ENCODE results near the gene KLHL25.

KLHL25 gene

DNA sequence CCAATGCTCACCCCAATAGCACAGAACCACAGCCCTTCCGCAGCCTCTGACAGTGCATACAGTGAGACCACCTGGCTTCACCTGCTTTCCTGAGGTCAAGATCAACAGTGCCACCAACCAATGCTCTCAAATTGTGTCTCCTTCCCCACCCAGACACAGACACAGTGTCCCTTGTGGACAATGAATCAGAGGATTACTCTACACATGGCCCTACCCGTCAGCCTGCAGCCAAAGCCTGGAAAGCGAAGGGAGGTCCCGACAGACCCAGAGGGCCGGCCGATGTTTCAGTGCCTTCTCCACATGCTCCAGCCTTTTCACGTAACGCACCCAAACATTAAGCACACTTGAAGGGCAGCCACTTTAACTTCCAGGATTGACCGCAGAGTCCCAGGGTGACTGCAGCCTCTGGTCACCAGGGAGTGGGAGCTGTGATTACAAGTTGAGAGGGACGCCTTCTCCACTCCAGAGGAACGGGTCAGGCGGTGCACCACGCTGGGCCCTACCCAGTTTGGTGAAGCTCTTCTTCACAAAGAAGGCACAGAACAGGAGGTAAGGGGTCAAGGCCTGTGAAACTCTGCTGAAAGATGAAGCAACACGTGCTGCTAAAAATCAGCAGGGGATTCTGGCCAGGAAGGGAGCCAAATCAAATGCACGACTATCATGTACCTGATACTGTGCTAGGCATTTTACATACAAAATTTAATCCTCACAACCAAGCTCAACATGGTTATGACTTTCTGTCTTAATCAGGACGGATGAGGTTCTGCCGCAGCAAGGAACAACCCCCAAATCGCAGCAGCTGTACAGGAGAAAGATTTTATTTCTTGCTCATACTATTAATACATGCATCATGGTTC lies 17.2 kb downstream of the KLHL25 start:
- no peak for DNase-seq (ENCODE audit: low read depth, low spot score)

DNA sequence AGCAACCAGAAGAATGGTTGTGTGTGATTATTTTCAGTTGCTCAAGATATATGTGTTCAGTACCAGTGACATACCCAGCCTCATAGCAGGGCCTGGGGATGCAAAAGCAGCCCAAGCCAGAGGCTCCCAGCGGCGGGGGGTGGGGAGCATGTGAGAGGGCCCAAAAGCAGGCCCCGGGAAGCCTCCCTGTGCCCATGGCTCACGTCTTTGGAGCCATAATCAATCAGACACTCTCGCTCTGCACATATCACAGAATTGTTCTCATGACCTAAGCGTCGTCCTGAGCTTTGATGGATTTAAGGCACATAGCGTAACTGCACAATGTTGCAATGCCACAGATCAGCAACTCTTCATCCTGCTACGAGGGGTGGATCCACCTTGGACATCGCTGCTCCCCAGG lies 20.8 kb downstream of the KLHL25 start:
- no peak for DNase-seq (ENCODE audit: low read depth, low spot score)

DNA sequence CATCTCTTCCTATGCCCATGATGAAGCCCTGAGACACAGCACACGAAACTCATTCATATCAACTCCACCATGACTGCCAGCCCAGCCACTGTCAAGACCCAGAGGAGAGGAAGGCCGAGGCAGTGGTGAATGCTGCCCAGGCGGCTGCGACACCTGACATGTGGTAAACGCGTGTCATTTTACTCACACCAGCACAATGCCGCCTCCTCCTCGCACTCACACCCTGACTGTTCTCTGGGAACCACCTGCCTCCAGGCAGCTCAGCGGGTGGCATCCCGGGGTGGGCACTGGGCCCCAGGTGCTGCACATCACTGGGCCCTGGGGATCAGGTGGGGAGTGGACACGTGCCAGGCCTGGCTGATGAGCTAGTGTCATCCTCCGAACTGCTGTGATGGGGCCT lies 21.5 kb downstream of the KLHL25 start:
- DNase-seq (ENCODE audit: low read depth, low spot score): no peak

DNA sequence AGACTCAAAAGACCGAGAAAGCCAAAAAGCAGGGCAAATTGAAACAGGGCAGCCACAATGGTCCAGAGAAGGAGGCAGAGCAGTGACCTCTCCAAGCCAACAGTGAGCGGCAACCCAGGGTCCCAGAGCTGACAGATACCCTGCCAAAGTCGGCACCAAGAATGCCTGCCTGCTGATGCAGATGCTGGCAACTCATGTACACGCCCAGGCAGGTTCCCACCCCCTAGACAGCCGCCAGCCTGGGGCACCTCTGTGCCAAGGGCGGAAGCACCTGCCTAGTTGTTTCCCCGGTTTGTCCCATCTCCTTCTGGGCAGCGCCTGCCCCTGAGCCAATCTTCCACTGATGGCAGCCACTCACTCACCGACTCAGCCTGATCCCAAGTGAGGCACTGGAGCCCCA lies 22.1 kb downstream of the KLHL25 start:
- no peak for DNase-seq (ENCODE audit: low read depth, low spot score)

DNA sequence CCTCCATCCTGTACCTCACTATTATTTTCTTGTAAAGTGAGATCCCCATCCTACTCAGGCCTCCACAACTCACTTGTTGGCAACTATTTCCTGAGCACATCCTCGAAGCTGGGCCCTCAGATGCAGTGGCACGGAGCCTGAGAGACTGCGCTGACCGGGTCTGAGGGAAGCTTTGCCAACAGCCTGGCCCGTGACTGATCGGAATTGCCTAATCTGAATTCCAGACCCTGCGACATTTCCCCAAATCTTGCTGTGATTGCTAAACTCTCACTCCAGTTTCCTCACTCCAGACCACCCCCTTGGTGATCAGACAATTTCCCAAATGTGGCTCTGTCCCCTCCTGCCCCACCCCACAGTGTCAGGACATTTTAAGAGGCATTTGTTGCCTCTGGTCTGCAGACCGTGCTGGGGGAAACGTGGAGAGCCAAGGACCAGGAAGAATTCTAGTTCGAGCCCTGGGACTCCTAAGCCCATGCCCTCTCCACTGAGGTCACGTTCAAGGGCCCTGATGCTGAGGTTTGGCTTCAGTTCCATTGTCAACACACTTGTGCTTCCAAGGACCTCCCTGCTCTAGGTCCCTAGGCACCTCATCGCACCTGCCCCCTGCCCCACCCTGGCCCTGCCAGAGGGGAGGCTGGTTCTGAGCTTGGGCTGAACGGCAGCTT lies 22.8 kb downstream of the KLHL25 start:
- no peak for DNase-seq (ENCODE audit: low read depth, low spot score)

DNA sequence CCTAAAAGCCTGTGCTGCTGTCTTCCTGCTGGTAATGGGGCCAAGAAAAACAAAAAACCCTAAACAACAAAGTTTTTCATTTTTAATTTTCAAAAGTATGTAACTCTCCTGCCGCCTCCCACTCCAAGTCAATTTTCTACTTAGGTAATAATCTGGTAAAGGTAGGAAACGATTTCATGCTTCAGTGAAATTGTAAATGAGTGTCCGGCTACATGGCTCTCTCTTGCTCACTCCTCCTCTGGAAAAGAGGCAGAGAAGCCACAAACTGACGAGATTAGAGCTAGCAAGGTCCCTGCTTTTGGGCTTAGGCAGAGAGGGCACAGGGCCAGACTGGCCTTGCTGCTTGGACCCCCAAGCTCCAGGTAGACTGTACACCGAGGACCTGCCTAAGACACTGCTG lies 23.5 kb downstream of the KLHL25 start:
- DNase-seq (ENCODE audit: low read depth, low spot score): no peak

DNA sequence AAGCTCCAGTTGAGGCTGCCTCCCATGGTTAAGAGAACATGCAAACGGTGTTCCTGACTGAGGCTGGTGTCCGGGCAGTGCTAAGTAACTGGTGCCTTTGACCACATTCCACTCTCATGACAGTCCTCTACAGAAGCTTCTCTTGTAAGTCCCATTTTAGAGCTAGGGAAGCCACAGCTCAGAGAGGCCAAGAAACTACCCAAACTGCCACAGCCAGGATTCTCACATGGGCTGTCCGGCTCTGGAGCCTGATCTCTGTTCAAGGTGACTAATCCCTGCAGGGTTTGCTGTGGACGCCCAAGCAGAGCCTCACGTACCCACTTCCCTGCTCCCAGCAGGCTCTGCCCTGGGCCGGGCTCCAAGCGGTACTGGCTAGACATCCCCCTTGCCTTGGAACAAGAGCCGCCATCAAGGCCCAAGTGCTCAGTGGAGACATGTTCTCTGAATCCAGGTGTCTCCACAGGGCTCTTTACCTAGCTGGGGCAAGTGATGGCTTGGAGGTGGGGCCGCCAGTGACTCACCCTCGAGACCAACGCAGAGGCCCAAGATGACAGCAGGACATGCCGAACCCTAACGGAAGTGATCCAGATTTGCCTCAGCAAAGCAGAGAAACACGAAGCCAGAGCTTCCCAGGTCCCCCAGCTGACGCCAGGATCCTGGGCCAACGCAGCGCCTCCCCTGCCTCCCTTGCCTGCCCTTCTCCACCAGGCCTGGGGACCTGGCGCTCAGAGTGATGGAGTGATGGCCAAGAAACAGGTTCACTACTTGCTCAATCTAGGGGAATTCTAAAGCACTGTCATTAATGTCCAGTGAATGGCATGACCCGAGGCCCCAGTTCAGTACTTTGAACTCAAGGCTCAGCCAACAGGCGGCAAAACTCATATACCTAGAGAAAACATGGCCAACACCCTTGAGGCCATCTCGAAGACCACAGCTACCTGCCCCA lies 24.4 kb downstream of the KLHL25 start:
- DNase-seq (ENCODE audit: low read depth, low spot score): no peak

DNA sequence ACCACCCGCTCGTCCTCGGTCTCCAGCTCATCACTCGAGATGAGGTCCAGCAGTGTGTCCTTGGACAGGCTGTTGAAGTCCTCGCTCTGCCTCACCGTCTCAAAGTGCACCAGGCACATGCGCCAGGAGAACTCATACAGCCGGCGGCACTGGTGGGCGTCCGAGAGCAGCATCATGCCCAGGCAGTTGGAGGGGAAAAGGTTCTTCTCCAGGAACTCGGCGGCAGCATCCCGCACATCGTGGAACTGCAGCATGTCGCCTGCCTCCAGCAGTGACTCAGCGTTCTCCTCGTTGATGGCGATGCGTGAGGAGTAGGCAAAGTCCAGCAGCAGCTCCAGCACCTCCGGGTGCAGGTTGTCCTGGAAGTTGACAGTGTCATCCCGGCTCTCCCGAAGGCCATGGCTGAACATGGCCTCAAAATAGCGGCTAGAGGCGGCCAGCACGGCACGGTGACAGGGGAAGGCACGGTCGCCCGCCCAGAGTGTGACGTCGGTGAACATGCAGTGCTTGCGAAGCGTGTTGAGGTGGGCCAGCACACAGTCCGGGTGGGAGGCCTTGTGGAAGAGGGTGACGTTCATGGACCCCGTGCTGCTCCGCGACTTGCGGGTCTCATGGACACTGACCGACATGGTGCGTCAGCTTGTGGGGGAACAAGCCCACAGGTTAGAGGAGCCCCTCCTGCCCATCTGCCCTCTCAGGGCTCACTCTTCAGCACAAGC lies 25.4 kb downstream of the KLHL25 start:
- no peak for DNase-seq (ENCODE audit: low read depth, low spot score)

DNA sequence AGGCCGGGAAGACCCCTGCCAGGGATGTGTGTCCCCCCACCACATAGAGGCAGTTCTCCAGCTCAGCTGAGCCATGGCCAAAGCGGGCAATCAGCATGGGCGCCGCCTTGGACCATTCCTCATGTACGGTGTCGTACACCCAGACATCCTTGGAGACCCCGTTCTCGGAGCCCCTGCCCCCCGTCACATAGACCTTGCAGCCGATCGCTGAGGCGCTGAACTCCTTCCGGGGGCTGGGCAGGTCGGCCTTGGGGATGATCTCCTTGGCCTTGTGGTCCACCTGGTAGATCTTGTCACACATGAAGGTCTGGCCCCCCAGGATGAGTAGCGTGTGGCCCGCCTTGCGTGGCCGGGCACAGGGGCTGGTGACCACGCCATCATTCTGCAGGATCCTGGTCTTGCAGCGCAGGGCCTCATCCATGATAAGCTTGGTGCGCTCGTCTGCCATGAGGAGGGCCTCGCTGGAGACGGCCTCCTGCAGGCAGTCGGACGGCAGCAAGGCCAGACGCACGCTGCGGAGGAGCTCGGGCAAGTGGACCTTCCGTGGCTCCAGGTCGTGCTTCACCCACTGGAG lies 26.0 kb downstream of the KLHL25 start:
- DNase-seq (ENCODE audit: low read depth, low spot score): no peak

DNA sequence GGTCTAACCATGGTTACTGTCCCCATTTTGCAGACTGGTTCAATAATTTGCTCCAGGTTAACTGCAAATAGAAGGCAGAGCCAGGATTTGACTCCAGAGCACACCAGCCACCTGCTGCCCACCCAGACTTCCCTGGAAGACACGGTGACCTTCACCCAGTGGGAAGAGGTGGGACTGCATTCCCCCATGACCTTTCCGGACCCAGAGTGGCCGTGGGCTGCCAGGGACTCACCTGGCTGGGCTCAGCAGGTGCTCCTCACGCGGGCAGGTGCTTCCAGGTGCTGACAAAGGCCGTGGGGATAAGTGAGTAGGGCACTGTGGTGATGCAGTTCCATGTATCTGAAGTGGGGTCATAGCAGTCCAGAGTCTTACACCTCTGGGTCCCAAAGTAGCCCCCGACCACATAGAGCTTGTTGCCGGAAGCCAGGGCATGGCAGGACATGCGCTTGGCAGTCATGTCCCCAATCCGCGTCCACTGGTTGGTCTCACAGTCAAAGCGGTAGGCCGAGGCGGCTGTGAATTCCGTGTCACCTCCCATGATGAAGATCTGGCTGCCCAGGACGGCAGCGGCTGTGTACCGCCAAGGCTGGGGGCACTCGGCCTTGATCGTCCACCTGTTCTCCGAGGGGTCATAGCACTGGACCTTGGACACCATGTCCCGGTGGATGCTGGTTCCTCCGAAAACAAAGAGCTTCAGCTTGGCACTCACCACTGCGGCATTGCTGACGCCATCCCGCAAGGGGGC lies 26.8 kb downstream of the KLHL25 start:
- no peak for DNase-seq (ENCODE audit: low read depth, low spot score)

DNA sequence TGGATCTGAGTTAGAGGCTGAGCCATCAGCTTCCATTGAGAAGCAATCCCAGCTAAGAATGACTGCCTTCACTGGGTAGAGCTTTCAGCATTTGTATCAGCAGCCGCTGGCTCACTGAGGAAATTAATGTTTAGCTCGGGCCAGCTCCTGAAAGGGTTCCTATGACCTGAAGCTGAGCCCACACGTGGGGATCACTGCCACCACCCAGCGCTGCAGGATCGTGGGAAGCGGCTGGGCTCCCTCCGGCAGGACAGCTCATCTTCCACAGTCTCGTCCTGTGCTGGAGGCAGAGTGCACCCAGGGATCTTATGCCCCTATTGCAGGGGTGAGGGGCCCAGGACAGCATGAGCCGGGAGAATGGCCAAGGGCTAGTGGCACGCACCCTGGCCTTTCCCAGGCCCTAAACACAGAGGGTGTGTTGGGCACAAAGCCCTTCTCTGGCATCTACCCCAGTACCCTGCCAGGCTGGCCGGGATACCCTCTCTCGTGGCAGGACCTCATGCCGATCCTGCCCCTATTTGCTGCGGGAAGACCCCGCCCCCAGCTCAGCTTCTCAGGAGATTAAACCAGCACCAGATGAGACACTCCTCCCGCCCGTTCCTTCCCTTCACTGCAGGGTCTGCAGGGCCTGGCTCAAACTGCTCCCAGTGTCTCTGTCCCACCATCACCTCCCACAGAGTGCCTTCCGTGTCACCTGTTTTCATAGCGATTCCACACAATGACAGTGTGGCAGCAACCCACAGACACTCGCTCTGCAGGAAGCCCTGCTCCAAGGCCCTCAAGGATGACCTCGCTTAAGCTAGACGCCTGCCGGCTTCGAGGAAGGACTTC lies 28.5 kb downstream of the KLHL25 start:
- DNase-seq (ENCODE audit: low read depth, low spot score): no peak

DNA sequence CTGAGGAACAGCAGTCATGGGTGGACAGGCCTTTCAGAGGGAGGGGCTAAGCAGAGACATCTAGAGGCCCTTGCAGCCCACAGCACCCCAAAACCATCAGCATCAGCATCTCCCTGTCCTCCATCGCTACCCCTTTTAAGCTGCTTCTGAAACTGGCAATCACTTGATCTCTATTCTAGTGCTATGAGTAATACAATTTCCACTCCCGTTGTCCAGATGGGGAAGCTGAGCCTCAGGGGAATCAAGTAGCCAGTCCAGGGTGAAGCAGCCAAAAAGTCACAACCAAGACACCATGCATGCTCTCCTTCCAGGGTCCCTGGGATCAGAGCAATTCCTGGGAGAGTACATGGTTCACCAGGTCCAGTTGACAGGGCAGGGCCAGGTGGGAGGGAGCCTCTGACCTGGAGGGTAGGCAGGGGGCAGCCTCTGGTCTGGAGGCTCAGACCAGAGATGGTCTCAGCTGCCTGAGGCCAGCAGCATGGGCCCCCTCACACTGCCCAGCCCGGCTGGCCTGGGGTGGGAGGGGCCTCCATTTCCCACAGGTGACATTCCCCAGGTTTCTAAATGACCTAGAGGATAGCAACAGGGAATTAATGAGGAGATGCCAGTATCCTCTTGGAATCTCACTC lies 30.0 kb downstream of the KLHL25 start:
- DNase-seq (ENCODE audit: low read depth, low spot score): no peak

DNA sequence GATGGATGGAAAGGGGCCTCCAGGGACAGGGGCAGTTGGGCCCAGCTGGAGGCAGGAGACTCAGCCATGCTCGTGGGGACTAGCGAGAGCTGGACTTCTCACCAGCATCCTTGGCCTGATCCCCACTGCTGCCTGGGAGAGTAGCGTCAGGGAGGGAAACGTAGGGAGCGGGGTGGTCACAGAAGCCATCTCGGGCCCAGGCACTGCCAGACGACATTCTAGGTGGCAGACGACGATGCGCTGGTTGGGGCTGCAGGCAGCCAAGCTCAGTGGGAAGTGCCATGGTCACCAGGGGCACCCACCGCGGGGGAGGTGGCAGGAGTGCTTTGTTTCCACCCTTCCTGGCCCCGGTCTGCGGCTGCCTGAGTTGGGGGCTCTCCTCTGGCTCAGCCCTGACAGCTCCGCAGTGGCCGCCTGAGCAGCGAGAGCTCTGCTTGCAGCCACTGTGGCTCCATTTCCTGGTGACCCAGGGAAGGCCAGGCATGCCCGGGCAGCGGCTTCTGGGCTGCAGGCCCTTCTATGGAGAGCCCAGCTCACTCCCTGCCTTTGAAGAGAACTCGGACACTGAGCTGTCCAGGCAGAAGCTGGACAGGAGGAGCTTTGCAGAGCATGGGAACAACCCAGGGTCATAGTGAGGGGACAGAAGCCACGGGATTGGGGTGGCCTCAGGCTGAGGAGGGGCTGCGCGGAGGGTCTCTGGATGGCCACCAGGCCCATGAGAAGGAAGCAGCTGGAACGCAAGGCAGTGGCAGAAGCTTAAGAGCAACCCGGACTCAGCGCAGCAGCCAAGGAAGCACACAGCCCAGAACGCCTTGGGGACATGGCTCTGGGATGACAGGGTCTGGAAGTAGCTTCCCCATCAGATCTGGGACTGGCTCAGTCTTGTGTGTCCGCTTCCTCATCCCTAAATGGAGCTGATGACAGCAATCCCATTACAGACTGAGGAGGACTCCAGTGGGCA lies 30.8 kb downstream of the KLHL25 start:
- no peak for DNase-seq (ENCODE audit: low read depth, low spot score)

DNA sequence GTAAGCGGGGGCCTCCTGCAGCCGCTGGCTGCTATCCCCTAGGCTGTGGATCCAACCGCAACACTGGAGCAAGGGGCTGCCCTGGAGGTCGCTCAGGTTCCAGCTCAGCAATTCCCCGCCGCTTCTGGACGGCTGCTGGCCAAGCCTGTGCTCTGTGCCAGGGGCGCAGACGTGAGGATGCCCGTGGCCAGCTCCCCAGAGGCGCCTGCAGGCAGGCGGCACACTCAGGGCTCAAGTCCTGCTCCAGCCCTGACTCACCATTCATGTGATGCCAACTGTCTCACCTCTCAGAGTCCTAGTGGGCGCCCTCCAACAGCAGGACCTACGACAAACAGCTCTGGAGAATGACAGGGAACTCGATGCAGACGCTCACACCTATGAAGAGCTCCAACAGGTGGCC lies 31.6 kb downstream of the KLHL25 start:
- DNase-seq (ENCODE audit: low read depth, low spot score): no peak

DNA sequence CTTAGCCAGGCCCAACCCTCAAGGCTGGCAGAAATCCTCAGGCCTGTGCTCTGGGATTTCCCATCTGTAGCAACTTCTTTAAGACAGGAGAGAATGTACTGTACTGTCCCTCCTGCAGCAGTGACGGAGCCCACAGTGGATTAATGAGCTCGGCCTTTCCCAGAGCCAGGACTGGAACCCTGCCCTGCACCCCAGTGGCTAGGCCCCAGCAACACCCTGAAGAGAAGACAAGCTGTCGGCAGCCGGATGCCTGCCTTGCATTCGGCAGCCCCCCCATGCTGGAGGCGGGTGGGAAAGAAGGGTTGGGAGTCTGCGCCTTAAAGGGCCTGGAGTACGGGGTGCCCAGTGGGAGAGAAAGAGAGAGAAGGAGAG lies 32.0 kb downstream of the KLHL25 start:
- no peak for DNase-seq (ENCODE audit: low read depth, low spot score)

DNA sequence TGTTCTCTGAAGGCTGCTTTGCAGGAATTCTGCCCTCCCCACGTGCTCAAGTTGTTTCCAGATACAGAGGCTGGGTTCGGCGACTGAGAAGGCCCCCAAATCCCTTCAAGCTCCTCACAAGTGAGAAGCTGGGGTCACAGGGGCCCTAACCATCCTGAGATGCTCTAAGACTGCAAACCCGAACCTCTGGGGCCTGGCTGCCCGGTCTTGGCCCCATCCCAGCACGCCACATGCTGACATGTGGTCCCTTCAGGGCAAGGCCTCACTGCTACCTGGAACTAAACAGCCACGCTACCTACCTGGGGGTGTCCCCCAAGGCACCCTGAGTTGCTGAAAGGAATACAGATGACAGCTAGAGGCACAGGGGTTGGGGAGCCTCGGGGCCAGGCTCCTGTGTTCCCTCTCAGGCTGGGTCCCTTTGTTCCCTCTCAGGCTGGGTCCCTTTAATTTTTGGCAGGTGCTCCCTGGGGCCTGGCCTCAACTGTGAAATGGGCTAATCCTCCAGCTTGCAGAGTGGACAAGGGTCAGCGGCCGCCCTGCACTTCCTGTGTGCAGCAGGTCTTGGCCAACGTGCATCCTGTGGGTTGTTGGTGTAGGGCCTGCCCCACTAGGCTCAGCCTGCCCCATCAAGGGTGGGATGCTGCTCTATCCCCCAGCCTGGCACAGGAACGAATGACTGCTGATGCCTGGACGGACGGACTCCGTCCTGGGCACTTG lies 32.5 kb downstream of the KLHL25 start:
- no peak for DNase-seq (ENCODE audit: low read depth, low spot score)

DNA sequence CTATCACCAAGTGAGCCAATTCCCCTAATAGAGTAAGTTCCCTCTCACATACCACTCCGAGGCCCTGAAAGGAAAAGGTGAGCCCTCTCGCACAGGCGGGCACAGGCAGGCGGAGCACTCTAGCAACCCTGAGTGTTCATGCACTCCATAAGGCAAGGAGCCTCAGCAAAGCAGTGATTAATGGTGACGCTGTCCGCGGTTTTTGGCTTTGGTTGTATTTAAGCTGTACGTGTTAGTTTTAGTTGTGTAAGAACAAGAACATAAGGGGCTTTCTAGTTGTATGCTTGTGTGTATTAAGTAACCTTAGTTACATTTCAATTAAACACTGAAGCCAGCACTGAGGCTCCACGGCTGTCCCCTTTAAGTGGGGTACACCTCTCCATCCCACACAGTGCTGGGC lies 33.1 kb downstream of the KLHL25 start:
- no peak for DNase-seq (ENCODE audit: low read depth, low spot score)

Data from activated CD4-positive, CD25-positive, alpha-beta regulatory T cell treated with anti-CD3 and anti-CD28 coated beads, Interleukin-2, amount 50 U/mL, for 16 hours (primary cell).